VCaP (cell line): ENCODE results near the gene OLIG1.

Experiments
- H3K27ac ChIP-seq: fragments of 450-650 bp; 2 replicates; pipeline ENCODE4 v1.5.1; 2017
- CTCF ChIP-seq: fragments of 450-650 bp; conservative IDR thresholded peaks from 2 replicates; pipeline ENCODE4 v1.5.1; 2017; ENCODE audit warnings: mild to moderate bottlenecking, moderate library complexity

OLIG1 gene

DNA sequence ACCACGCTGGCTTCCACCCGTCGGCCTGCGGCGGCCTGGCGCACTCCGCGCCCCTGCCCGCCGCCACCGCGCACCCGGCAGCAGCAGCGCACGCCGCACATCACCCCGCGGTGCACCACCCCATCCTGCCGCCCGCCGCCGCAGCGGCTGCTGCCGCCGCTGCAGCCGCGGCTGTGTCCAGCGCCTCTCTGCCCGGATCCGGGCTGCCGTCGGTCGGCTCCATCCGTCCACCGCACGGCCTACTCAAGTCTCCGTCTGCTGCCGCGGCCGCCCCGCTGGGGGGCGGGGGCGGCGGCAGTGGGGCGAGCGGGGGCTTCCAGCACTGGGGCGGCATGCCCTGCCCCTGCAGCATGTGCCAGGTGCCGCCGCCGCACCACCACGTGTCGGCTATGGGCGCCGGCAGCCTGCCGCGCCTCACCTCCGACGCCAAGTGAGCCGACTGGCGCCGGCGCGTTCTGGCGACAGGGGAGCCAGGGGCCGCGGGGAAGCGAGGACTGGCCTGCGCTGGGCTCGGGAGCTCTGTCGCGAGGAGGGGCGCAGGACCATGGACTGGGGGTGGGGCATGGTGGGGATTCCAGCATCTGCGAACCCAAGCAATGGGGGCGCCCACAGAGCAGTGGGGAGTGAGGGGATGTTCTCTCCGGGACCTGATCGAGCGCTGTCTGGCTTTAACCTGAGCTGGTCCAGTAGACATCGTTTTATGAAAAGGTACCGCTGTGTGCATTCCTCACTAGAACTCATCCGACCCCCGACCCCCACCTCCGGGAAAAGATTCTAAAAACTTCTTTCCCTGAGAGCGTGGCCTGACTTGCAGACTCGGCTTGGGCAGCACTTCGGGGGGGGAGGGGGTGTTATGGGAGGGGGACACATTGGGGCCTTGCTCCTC lies 42.3 kb upstream of the OLIG1 start:
- TF ChIP-seq CTCF = no peak

GRCh38 chr21:33028287-33028670 lies 41.7 kb upstream of the OLIG1 start:
- H3K27ac ChIP-seq = no peak overlapping the region
- no peak for TF ChIP-seq CTCF

More for the DNA sequence above, 42.3 kb upstream of the OLIG1 start:
- H3K27ac ChIP-seq = no peak overlapping the region

- H3K27ac ChIP-seq = no peak overlapping the region
- TF ChIP-seq CTCF = no peak
These were observed 41.1 kb upstream of the OLIG1 start for GRCh38 chr21:33028773-33029384.

DNA sequence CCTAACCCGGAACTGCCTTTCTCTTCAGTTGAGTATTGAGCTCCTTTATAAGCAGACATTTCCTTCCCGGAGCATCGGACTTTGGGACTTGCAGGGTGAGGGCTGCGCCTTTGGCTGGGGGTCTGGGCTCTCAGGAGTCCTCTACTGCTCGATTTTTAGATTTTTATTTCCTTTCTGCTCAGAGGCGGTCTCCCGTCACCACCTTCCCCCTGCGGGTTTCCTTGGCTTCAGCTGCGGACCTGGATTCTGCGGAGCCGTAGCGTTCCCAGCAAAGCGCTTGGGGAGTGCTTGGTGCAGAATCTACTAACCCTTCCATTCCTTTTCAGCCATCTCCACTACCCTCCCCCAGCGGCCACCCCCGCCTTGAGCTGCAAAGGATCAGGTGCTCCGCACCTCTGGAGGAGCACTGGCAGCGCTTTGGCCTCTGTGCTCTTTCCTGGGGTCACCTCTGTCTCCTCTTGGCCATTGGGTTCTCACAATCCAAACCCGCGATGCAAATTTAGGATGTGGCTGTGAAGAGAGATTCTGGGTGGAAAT lies 40.5 kb upstream of the OLIG1 start:
- no peak for TF ChIP-seq CTCF

DNA sequence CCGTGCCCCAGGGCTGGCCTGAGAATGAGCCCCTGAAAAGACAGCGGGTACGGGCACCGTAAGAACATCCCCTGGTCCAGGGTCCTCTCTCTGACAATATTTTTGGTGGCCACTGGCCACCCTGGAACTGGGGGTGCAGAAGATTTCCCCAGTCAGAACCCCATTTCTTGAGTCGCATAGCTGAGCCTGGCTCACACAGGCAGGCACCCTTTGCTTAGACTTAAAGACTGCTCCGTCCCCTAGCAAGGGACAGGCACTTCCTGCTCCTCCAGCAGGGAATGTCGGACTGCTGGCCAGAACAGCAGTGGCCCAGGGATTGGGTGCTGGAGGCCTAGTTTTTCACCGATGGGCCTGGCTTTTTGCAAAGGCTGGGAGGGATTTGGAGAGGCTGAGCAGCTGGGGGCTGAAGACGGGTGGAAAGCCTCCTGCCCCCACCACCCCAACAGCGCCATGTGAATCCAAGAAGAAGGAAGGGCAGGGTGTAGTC lies 39.9 kb upstream of the OLIG1 start:
- no peak for TF ChIP-seq CTCF

More for the DNA sequence above, 40.5 kb upstream of the OLIG1 start:
- H3K27ac ChIP-seq = no peak overlapping the region

DNA sequence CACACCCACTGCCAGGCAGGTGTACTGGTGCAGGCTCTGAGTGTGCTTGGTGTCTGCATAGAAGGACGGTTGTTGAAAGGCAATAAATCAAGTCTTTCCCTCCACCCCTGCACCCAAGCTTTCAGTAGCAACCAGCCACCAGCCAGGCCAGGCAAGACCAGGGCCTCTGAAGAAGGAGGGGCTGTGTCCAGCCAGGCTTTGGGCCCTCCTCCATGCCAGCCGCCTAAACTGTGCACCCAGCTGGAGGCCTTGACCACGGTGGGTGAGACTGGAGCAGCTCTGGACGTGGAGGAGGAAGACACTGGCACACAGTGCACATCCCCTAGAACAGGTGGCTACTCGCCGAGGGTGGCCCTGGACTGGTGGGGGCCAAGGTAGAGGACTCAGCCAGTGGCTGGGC lies 39.3 kb upstream of the OLIG1 start:
- no peak overlapping the region for H3K27ac ChIP-seq

More for the DNA sequence above, 39.9 kb upstream of the OLIG1 start:
- H3K27ac ChIP-seq = no peak overlapping the region

More for the DNA sequence above, 39.3 kb upstream of the OLIG1 start:
- TF ChIP-seq CTCF = no peak
